ENCODE data around the gene WNK1. TPM values are rescaled to one million over a fixed set of nuclear protein-coding genes. Genes with fewer than 3 reads are reported as not detected.
A peak's percentile ranks its signal among the peaks of the same experiment; 100 is the strongest.

Gene WNK1
- total and polyA plus RNA-seq, 9 donors: 49.5 to 83.7 (median 65.1) TPM

- H3K36me3 ChIP-seq (ENCODE audit: control insufficient read depth, insufficient read depth, low read length): peaks cover 10% of the 10 kb centered on the region
- no peaks in the 10 kb centered on the region for H3K9me3 ChIP-seq (replicated peaks; ENCODE audit: control insufficient read depth, low read depth, low read length)
- H3K27me3 ChIP-seq (ENCODE audit: control insufficient read depth, insufficient read depth, low read length): no peaks in the 10 kb centered on the region
- no peak overlapping the region for H3K4me3 ChIP-seq (ENCODE audit: low read length)
- DNase-seq: no peak
- peaks cover 17% of the 10 kb centered on the region for H3K4me1 ChIP-seq (ENCODE audit: control insufficient read depth, insufficient read depth, low read length)
- H3K27ac ChIP-seq (ENCODE audit: low read length): peak overlapping the region; percentile 84
- 79% methylated on average over 4 of the region's 7 CpGs for WGBS (ENCODE audit: insufficient coverage)
Observed at GRCh38 chr12:944211-944610, 191.8 kb downstream of the WNK1 start.

GRCh38 chr12:946212-946611 is 193.8 kb downstream of the WNK1 start:
- H3K4me3 ChIP-seq (ENCODE audit: low read length): no peak overlapping the region
- H3K27ac ChIP-seq (ENCODE audit: low read length): no peak overlapping the region
- DNase-seq: no peak
- no peaks in the 10 kb centered on the region for H3K9me3 ChIP-seq (replicated peaks; ENCODE audit: control insufficient read depth, low read depth, low read length)
- peaks cover 17% of the 10 kb centered on the region for H3K4me1 ChIP-seq (ENCODE audit: control insufficient read depth, insufficient read depth, low read length)
- H3K36me3 ChIP-seq (ENCODE audit: control insufficient read depth, insufficient read depth, low read length): peaks cover 4% of the 10 kb centered on the region
- H3K27me3 ChIP-seq (ENCODE audit: control insufficient read depth, insufficient read depth, low read length): no peaks in the 10 kb centered on the region

- no peaks in the 10 kb centered on the region for H3K9me3 ChIP-seq (replicated peaks; ENCODE audit: control insufficient read depth, low read depth, low read length)
- H3K27me3 ChIP-seq (ENCODE audit: control insufficient read depth, insufficient read depth, low read length): no peaks in the 10 kb centered on the region
- peaks cover 17% of the 10 kb centered on the region for H3K4me1 ChIP-seq (ENCODE audit: control insufficient read depth, insufficient read depth, low read length)
- WGBS (ENCODE audit: insufficient coverage): 93% methylated on average over 2 of the region's 6 CpGs
- no peak for DNase-seq
- peaks cover 4% of the 10 kb centered on the region for H3K36me3 ChIP-seq (ENCODE audit: control insufficient read depth, insufficient read depth, low read length)
- H3K4me3 ChIP-seq (ENCODE audit: low read length): no peak overlapping the region
- H3K27ac ChIP-seq (ENCODE audit: low read length): no peak overlapping the region
Observed at GRCh38 chr12:946631-947030, 194.3 kb downstream of the WNK1 start.

- no peak for DNase-seq
- H3K36me3 ChIP-seq (ENCODE audit: control insufficient read depth, insufficient read depth, low read length): peaks cover 4% of the 10 kb centered on the region
- H3K27me3 ChIP-seq (ENCODE audit: control insufficient read depth, insufficient read depth, low read length): no peaks in the 10 kb centered on the region
- H3K4me1 ChIP-seq (ENCODE audit: control insufficient read depth, insufficient read depth, low read length): peaks cover 15% of the 10 kb centered on the region
- no peaks in the 10 kb centered on the region for H3K9me3 ChIP-seq (replicated peaks; ENCODE audit: control insufficient read depth, low read depth, low read length)
- H3K4me3 ChIP-seq (ENCODE audit: low read length): peak overlapping the region; percentile 81
- WGBS (ENCODE audit: insufficient coverage): 85% methylated on average over 9 of the region's 9 CpGs
- peak overlapping the region; percentile 97 for H3K27ac ChIP-seq (ENCODE audit: low read length)
Observed at GRCh38 chr12:948238-948637, 195.9 kb downstream of the WNK1 start.

- Histone ChIP-seq H3K9me3 (replicated peaks; ENCODE audit: control insufficient read depth, low read depth, low read length) (no peaks in the 10 kb centered on the region), H3K4me1 (ENCODE audit: control insufficient read depth, insufficient read depth, low read length) (peaks cover 6% of the 10 kb centered on the region), H3K4me3 (ENCODE audit: low read length) (peak within 1 kb of the TSS; percentile 81), H3K27ac (ENCODE audit: low read length) (peak within 1 kb of the TSS; percentile 97), H3K27me3 (ENCODE audit: control insufficient read depth, insufficient read depth, low read length) (no peaks in the 10 kb centered on the region), H3K36me3 (ENCODE audit: control insufficient read depth, insufficient read depth, low read length) (no peaks in the 10 kb centered on the region)
- peak; percentile 100 for DNase-seq
- under 1% methylated on average over 43 of the region's 58 CpGs for WGBS (ENCODE audit: insufficient coverage)
Observed at GRCh38 chr12:949453-950191, 197.2 kb downstream of the WNK1 start, which contains the start of gene RAD52. TSS of gene RAD52 (minus strand) at chr12:949694. CDS start at chr12:933058, 16,636 bp downstream.

GRCh38 chr12:951176-951575 is 198.8 kb downstream of the WNK1 start:
- no CpG with 5 or more reads among the region's 1 CpG for WGBS (ENCODE audit: insufficient coverage)
- DNase-seq: no peak

GRCh38 chr12:953776-954175 is 201.4 kb downstream of the WNK1 start:
- no peak for DNase-seq
- H3K9me3 ChIP-seq (replicated peaks; ENCODE audit: control insufficient read depth, low read depth, low read length): no peaks in the 10 kb centered on the region
- H3K4me3 ChIP-seq (ENCODE audit: low read length): no peak overlapping the region
- H3K27ac ChIP-seq (ENCODE audit: low read length): no peak overlapping the region
- 85% methylated on average over 5 of the region's 7 CpGs for WGBS (ENCODE audit: insufficient coverage)
- H3K27me3 ChIP-seq (ENCODE audit: control insufficient read depth, insufficient read depth, low read length): no peaks in the 10 kb centered on the region
- H3K4me1 ChIP-seq (ENCODE audit: control insufficient read depth, insufficient read depth, low read length): peaks cover 4% of the 10 kb centered on the region
- H3K36me3 ChIP-seq (ENCODE audit: control insufficient read depth, insufficient read depth, low read length): no peaks in the 10 kb centered on the region

More at GRCh38 chr12:951176-951575, 198.8 kb downstream of the WNK1 start:
- no peak overlapping the region for H3K4me3 ChIP-seq (ENCODE audit: low read length)
- peaks cover 6% of the 10 kb centered on the region for H3K4me1 ChIP-seq (ENCODE audit: control insufficient read depth, insufficient read depth, low read length)
- no peaks in the 10 kb centered on the region for H3K36me3 ChIP-seq (ENCODE audit: control insufficient read depth, insufficient read depth, low read length)
- no peak overlapping the region for H3K27ac ChIP-seq (ENCODE audit: low read length)
- no peaks in the 10 kb centered on the region for H3K9me3 ChIP-seq (replicated peaks; ENCODE audit: control insufficient read depth, low read depth, low read length)
- no peaks in the 10 kb centered on the region for H3K27me3 ChIP-seq (ENCODE audit: control insufficient read depth, insufficient read depth, low read length)

GRCh38 chr12:954741-955140 is 202.4 kb downstream of the WNK1 start:
- H3K27me3 ChIP-seq (ENCODE audit: control insufficient read depth, insufficient read depth, low read length): no peaks in the 10 kb centered on the region
- H3K9me3 ChIP-seq (replicated peaks; ENCODE audit: control insufficient read depth, low read depth, low read length): no peaks in the 10 kb centered on the region
- H3K36me3 ChIP-seq (ENCODE audit: control insufficient read depth, insufficient read depth, low read length): no peaks in the 10 kb centered on the region
- H3K4me3 ChIP-seq (ENCODE audit: low read length): no peak overlapping the region
- peaks cover 5% of the 10 kb centered on the region for H3K4me1 ChIP-seq (ENCODE audit: control insufficient read depth, insufficient read depth, low read length)
- DNase-seq: no peak
- no peak overlapping the region for H3K27ac ChIP-seq (ENCODE audit: low read length)

GRCh38 chr12:955939-956338 is 203.6 kb downstream of the WNK1 start:
- H3K36me3 ChIP-seq (ENCODE audit: control insufficient read depth, insufficient read depth, low read length): no peaks in the 10 kb centered on the region

GRCh38 chr12:958588-959123 is 206.3 kb downstream of the WNK1 start:
- no peak overlapping the region for H3K4me3 ChIP-seq (ENCODE audit: low read length)
- H3K36me3 ChIP-seq (ENCODE audit: control insufficient read depth, insufficient read depth, low read length): no peaks in the 10 kb centered on the region
- H3K9me3 ChIP-seq (replicated peaks; ENCODE audit: control insufficient read depth, low read depth, low read length): no peaks in the 10 kb centered on the region
- peak overlapping the region; percentile 47 for H3K27ac ChIP-seq (ENCODE audit: low read length)
- no peaks in the 10 kb centered on the region for H3K27me3 ChIP-seq (ENCODE audit: control insufficient read depth, insufficient read depth, low read length)
- peaks cover 5% of the 10 kb centered on the region for H3K4me1 ChIP-seq (ENCODE audit: control insufficient read depth, insufficient read depth, low read length)
- 30% methylated on average over 3 of the region's 8 CpGs for WGBS (ENCODE audit: insufficient coverage)
- peak; percentile 65 for DNase-seq

More at GRCh38 chr12:955939-956338, 203.6 kb downstream of the WNK1 start:
- H3K4me1 ChIP-seq (ENCODE audit: control insufficient read depth, insufficient read depth, low read length): peaks cover 5% of the 10 kb centered on the region
- DNase-seq: no peak
- no peaks in the 10 kb centered on the region for H3K27me3 ChIP-seq (ENCODE audit: control insufficient read depth, insufficient read depth, low read length)
- H3K9me3 ChIP-seq (replicated peaks; ENCODE audit: control insufficient read depth, low read depth, low read length): no peaks in the 10 kb centered on the region
- WGBS (ENCODE audit: insufficient coverage): 92% methylated on average over 4 of the region's 6 CpGs
- no peak overlapping the region for H3K27ac ChIP-seq (ENCODE audit: low read length)
- no peak overlapping the region for H3K4me3 ChIP-seq (ENCODE audit: low read length)

Data from muscle of leg (tissue), 11 donors.